Liver (tissue), 9 donors: ENCODE results near the gene TREX2. TPM values are rescaled to one million over a fixed set of nuclear protein-coding genes. Genes with fewer than 3 reads are reported as not detected.

ENCODE experiments used
- DNase-seq: peaks from one replicate; pipeline ENCODE4 v3.0.0-alpha.2; 2017; ENCODE audit warnings: low spot score
- H3K27ac ChIP-seq, 2 donors: one replicate each; pipeline ENCODE4 v1.7.0; 2013; ENCODE audit warnings: inconsistent platforms in 2 of 2, low read length in 2 of 2, control low read depth in 1 of 2, low read depth in 1 of 2, mild to moderate bottlenecking in 1 of 2
- H3K27me3 ChIP-seq, 4 donors: one replicate each; pipeline versions ENCODE4 v1.6.1 to v1.7.0; 2013; ENCODE audit warnings: low read length in 3 of 4, inconsistent platforms in 1 of 4, mild to moderate bottlenecking in 1 of 4, moderate library complexity in 1 of 4; ENCODE audit not compliant: control insufficient read depth in 4 of 4, insufficient read depth in 4 of 4
- H3K36me3 ChIP-seq, 4 donors: one replicate each; pipeline versions ENCODE4 v1.6.1 to v1.7.0; 2013; ENCODE audit warnings: low read length in 3 of 4, mild to moderate bottlenecking in 3 of 4, low read depth in 1 of 4, moderate library complexity in 1 of 4; ENCODE audit not compliant: control insufficient read depth in 4 of 4, insufficient read depth in 3 of 4
- H3K4me1 ChIP-seq, 4 donors: one replicate each; pipeline versions ENCODE4 v1.6.1 to v1.7.0; 2013; ENCODE audit warnings: low read length in 3 of 4, mild to moderate bottlenecking in 3 of 4, moderate library complexity in 1 of 4; ENCODE audit not compliant: control insufficient read depth in 4 of 4, insufficient read depth in 4 of 4
- H3K4me3 ChIP-seq, 3 donors: one replicate each; pipeline versions ENCODE4 v1.6.1 to v1.7.0; 2013; ENCODE audit warnings: low read length in 3 of 3, control low read depth in 1 of 3, low read depth in 1 of 3, mild to moderate bottlenecking in 1 of 3
- H3K9ac ChIP-seq, 2 donors: one replicate each; pipeline ENCODE4 v1.7.0; 2013; ENCODE audit warnings: low read length in 2 of 2, mild to moderate bottlenecking in 2 of 2, moderate library complexity in 2 of 2, control low read depth in 1 of 2, low read depth in 1 of 2
- H3K9me3 ChIP-seq, 4 donors: one replicate each; pipeline versions ENCODE4 v1.6.1 to v1.7.0; 2013; ENCODE audit warnings: low read length in 3 of 4; ENCODE audit not compliant: control insufficient read depth in 4 of 4
- ATF3 ChIP-seq: IDR thresholded peaks from 2 replicates; pipeline ENCODE4 v1.6.1; 2016; ENCODE audit warnings: antibody characterized with exemption
- EGR1 ChIP-seq, 2 donors: IDR thresholded peaks; 2 replicates each; pipeline ENCODE4 v1.6.1; 2016 to 2018; ENCODE audit warnings: antibody characterized with exemption in 2 of 2, low read depth in 2 of 2
- FOXA1 ChIP-seq: IDR thresholded peaks from 2 replicates; pipeline ENCODE4 v1.6.1; 2016; ENCODE audit warnings: antibody characterized with exemption
- FOXA2 ChIP-seq: IDR thresholded peaks from 2 replicates; pipeline ENCODE4 v1.6.1; 2016; ENCODE audit warnings: antibody characterized with exemption
- GABPA ChIP-seq, 2 donors: IDR thresholded peaks in 1 of 2; conservative IDR thresholded peaks in 1 of 2; 2 replicates each; pipeline ENCODE4 v1.6.1; 2016; ENCODE audit warnings: antibody characterized with exemption in 2 of 2, mild to moderate bottlenecking in 1 of 2, moderate library complexity in 1 of 2
- HNF4A ChIP-seq, 2 donors: conservative IDR thresholded peaks; 2 replicates each; pipeline ENCODE4 v1.6.1; 2016; ENCODE audit warnings: antibody characterized with exemption in 2 of 2, mild to moderate bottlenecking in 2 of 2
- HNF4G ChIP-seq: IDR thresholded peaks from 2 replicates; pipeline ENCODE4 v1.6.1; 2016; ENCODE audit warnings: antibody characterized with exemption
- JUND ChIP-seq, 2 donors: IDR thresholded peaks; 2 replicates each; pipeline ENCODE4 v1.6.1; 2016; ENCODE audit warnings: antibody characterized with exemption in 2 of 2
- NR2F2 ChIP-seq: IDR thresholded peaks from 2 replicates; pipeline ENCODE4 v1.6.1; 2016; ENCODE audit warnings: antibody characterized with exemption
- RAD21 ChIP-seq, 2 donors: IDR thresholded peaks; 2 replicates each; pipeline ENCODE4 v1.6.1; 2016; ENCODE audit warnings: antibody characterized with exemption in 2 of 2, mild to moderate bottlenecking in 2 of 2
- RXRA ChIP-seq, 2 donors: IDR thresholded peaks; 2 replicates each; pipeline ENCODE4 v1.6.1; 2017 to 2018; ENCODE audit warnings: antibody characterized with exemption in 2 of 2, mild to moderate bottlenecking in 1 of 2
- SP1 ChIP-seq: IDR thresholded peaks from 2 replicates; pipeline ENCODE4 v1.6.1; 2018; ENCODE audit warnings: antibody characterized with exemption, mild to moderate bottlenecking
- TAF1 ChIP-seq: conservative IDR thresholded peaks from 2 replicates; pipeline ENCODE4 v1.6.1; 2016; ENCODE audit warnings: antibody characterized with exemption, mild to moderate bottlenecking
- YY1 ChIP-seq: IDR thresholded peaks from 2 replicates; pipeline ENCODE4 v1.6.1; 2016; ENCODE audit warnings: antibody characterized with exemption, mild to moderate bottlenecking
- ZBTB33 ChIP-seq: IDR thresholded peaks from 2 replicates; pipeline ENCODE4 v1.6.1; 2016; ENCODE audit warnings: antibody characterized with exemption
- WGBS: extraction: QIAGEN DNeasy Blood & Tissue Kit; methylation state at CpG from one replicate; pipeline ENCODE4 v1.1.7; 2013; 5-methylcytosine and 5-hydroxymethylcytosine counted together
- polyA plus RNA-seq, 2 donors: library from polyadenylated mRNA; stranded (reverse) in 1 of 2; unstranded in 1 of 2; fragments of 200-250 nt in 1 of 2; fragments of >200 nt in 1 of 2; fragmentation: Nextera tagmentation in 1 of 2; extraction: Ambion mirVana in 1 of 2; gene quantifications; one replicate each; pipeline versions ENCODE4 v1.2.1 to v1.2.3, GENCODE V29; 2013 to 2015
- total RNA-seq, 2 donors: library from RNA; depleted of rRNA; stranded (reverse); fragments of >200 nt; gene quantifications; one replicate each; pipeline ENCODE4 v1.2.3, GENCODE V29; 2014
- TF ChIP-seq, protein P1 (sequence below): IDR thresholded peaks from 2 replicates; pipeline ENCODE4 v1.6.1; 2016; ENCODE audit warnings: antibody characterized with exemption
- TF ChIP-seq, protein P2 (sequence below): fragments of 150-350 bp; IDR thresholded peaks from 2 replicates; pipeline ENCODE4 v1.5.1; 2017; ENCODE audit warnings: improper control_type of control experiment, low read depth, low read length; ENCODE audit not compliant: missing input control
- TF ChIP-seq, protein P3 (sequence below): IDR thresholded peaks from 2 replicates; pipeline ENCODE4 v1.6.1; 2016; ENCODE audit warnings: antibody characterized with exemption, mild to moderate bottlenecking
- donor health status: healthy.
- donor health status: healthy.
- donor health status: healthy.
- donor health status: healthy.
- donor health status: healthy.

TREX2 gene
- total and polyA plus RNA-seq, 4 donors = 0.13 to 1.3 (median 1.2) TPM; not detected in 1

DNA sequence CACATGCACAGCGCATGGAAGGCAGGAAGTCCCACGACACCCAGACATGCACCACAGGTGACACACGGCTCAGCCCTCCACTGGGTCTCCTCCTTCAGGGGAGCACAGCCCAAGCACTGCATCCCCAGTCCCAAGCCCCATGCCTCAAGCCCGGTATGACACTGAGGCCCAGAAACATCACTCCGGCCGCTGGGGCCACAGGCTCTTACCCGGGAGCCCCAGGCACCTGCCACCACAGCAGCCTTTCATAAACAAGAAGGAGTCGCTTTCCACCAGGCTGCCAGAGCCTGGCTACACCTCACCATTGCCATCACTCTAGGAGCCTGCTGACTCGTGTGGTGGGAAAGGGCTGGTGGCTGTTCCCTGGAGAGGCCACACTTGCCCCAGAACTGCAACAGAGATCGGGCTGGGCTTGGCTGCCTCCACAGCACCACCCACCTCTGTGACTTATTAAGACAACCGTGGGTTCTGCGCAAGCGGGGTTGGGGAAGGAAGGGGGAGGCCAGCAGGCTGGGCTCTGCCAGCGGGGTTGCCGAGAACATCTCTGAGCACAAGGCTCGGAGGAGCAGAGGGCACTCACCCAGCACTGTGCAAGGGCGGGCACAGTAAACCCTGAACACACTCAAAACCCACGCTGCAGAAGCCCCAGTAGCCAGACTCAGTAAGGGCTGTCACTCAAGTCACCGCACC lies 20.0 kb upstream of the TREX2 start:
- Histone ChIP-seq H3K27me3 (no peaks in the 10 kb centered on the region), H3K9me3 (no peaks in the 10 kb centered on the region), H3K36me3 (peaks cover 0 to 3% (median 3%) of the 10 kb centered on the region in 4 donors), H3K4me3 (no peak overlapping the region), H3K9ac (no peak overlapping the region), H3K27ac (no peak overlapping the region), H3K4me1 (peaks cover 0 to 15% (median 5%) of the 10 kb centered on the region in 4 donors)
- DNase-seq = no peak
- 94% methylated on average over 19 of the region's 19 CpGs for WGBS
- TF ChIP-seq GABPA (IDR thresholded peaks at IDR 0.05 in 1 of 2, conservative IDR thresholded peaks at IDR 0.05 in 1 of 2) = no peak
- TF ChIP-seq, protein P1, sequence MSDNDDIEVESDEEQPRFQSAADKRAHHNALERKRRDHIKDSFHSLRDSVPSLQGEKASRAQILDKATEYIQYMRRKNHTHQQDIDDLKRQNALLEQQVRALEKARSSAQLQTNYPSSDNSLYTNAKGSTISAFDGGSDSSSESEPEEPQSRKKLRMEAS = no peak
- TF ChIP-seq, protein P2, sequence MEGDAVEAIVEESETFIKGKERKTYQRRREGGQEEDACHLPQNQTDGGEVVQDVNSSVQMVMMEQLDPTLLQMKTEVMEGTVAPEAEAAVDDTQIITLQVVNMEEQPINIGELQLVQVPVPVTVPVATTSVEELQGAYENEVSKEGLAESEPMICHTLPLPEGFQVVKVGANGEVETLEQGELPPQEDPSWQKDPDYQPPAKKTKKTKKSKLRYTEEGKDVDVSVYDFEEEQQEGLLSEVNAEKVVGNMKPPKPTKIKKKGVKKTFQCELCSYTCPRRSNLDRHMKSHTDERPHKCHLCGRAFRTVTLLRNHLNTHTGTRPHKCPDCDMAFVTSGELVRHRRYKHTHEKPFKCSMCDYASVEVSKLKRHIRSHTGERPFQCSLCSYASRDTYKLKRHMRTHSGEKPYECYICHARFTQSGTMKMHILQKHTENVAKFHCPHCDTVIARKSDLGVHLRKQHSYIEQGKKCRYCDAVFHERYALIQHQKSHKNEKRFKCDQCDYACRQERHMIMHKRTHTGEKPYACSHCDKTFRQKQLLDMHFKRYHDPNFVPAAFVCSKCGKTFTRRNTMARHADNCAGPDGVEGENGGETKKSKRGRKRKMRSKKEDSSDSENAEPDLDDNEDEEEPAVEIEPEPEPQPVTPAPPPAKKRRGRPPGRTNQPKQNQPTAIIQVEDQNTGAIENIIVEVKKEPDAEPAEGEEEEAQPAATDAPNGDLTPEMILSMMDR = no peak
- no peak for TF ChIP-seq NR2F2
- TF ChIP-seq RAD21 (IDR thresholded peaks at IDR 0.05) = no peak
- TF ChIP-seq EGR1 (IDR thresholded peaks at IDR 0.05; ENCODE audit: low read depth in 2 of 2) = no peak
- TF ChIP-seq RXRA (IDR thresholded peaks at IDR 0.05) = no peak
- no peak for TF ChIP-seq HNF4A (conservative IDR thresholded peaks at IDR 0.05)
- no peak for TF ChIP-seq ZBTB33
- no peak for TF ChIP-seq ATF3
- no peak for TF ChIP-seq HNF4G
- no peak for TF ChIP-seq SP1
- TF ChIP-seq TAF1 = no peak
- no peak for TF ChIP-seq JUND (IDR thresholded peaks at IDR 0.05)
- TF ChIP-seq YY1 = no peak
- TF ChIP-seq FOXA1 = no peak

- no peak overlapping the region for H3K9ac ChIP-seq
- H3K27me3 ChIP-seq = no peaks in the 10 kb centered on the region
- H3K4me3 ChIP-seq = no peak overlapping the region
- 95% methylated on average over 5 of the region's 5 CpGs for WGBS
- H3K27ac ChIP-seq = no peak overlapping the region
- DNase-seq = no peak
- H3K9me3 ChIP-seq = no peaks in the 10 kb centered on the region
- H3K36me3 ChIP-seq = peaks cover 0 to 3% (median 3%) of the 10 kb centered on the region in 4 donors
- H3K4me1 ChIP-seq = peaks cover 0 to 5% (median 0%) of the 10 kb centered on the region in 4 donors
- TF ChIP-seq ATF3 = no peak
- TF ChIP-seq TAF1 = no peak
- TF ChIP-seq JUND (IDR thresholded peaks at IDR 0.05) = no peak
- TF ChIP-seq RXRA (IDR thresholded peaks at IDR 0.05) = no peak
- TF ChIP-seq SP1 = no peak
- no peak for TF ChIP-seq EGR1 (IDR thresholded peaks at IDR 0.05; ENCODE audit: low read depth in 2 of 2)
- no peak for TF ChIP-seq GABPA (IDR thresholded peaks at IDR 0.05 in 1 of 2, conservative IDR thresholded peaks at IDR 0.05 in 1 of 2)
- TF ChIP-seq, protein P3, sequence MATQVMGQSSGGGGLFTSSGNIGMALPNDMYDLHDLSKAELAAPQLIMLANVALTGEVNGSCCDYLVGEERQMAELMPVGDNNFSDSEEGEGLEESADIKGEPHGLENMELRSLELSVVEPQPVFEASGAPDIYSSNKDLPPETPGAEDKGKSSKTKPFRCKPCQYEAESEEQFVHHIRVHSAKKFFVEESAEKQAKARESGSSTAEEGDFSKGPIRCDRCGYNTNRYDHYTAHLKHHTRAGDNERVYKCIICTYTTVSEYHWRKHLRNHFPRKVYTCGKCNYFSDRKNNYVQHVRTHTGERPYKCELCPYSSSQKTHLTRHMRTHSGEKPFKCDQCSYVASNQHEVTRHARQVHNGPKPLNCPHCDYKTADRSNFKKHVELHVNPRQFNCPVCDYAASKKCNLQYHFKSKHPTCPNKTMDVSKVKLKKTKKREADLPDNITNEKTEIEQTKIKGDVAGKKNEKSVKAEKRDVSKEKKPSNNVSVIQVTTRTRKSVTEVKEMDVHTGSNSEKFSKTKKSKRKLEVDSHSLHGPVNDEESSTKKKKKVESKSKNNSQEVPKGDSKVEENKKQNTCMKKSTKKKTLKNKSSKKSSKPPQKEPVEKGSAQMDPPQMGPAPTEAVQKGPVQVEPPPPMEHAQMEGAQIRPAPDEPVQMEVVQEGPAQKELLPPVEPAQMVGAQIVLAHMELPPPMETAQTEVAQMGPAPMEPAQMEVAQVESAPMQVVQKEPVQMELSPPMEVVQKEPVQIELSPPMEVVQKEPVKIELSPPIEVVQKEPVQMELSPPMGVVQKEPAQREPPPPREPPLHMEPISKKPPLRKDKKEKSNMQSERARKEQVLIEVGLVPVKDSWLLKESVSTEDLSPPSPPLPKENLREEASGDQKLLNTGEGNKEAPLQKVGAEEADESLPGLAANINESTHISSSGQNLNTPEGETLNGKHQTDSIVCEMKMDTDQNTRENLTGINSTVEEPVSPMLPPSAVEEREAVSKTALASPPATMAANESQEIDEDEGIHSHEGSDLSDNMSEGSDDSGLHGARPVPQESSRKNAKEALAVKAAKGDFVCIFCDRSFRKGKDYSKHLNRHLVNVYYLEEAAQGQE = no peak
- no peak for TF ChIP-seq HNF4A (conservative IDR thresholded peaks at IDR 0.05)
- no peak for TF ChIP-seq YY1
- TF ChIP-seq FOXA1 = no peak
- no peak for TF ChIP-seq FOXA2
- no peak for TF ChIP-seq NR2F2
- TF ChIP-seq RAD21 (IDR thresholded peaks at IDR 0.05) = no peak
- TF ChIP-seq, protein P1 = no peak
- TF ChIP-seq HNF4G = no peak
Measured at GRCh38 chrX:153464116-153464515, 18.3 kb upstream of the TREX2 start.
